Common myeloid progenitor, CD34-positive (primary cell): ENCODE results near the gene ANO4.
"Not testable (repeated sequence)": the region's sequence is repeated elsewhere in the genome, so short reads cannot be mapped to it uniquely, and the experiment has no call there.

Source experiments
- CTCF ChIA-PET: fragments of 350-600 bp; sonication (Branson Sonifier 250); formaldehyde crosslinking; loops from one replicate; lab custom pipeline; 2021; ENCODE audit warnings: antibody characterized with exemption; lab: Charles Lee
- POLR2A ChIA-PET: fragments of 350-600 bp; sonication (Branson Sonifier 250); formaldehyde crosslinking; loops from one replicate; lab custom pipeline; 2021; ENCODE audit warnings: antibody characterized with exemption; lab: Charles Lee
- DNase-seq, 3 donors: peaks; one replicate each; pipeline versions ENCODE4 v3.0.0 to v3.0.0-alpha.2; 2013
- H3K27ac ChIP-seq, 2 experiments: 1 replicate in 1 of 2; 2 replicates in 1 of 2; pipeline ENCODE4 v1.7.0; 2013; ENCODE audit warnings: inconsistent platforms in 2 of 2, low read length in 2 of 2, mild to moderate bottlenecking in 2 of 2, low read depth in 1 of 2, moderate library complexity in 1 of 2; ENCODE audit not compliant: severe bottlenecking in 2 of 2, insufficient read depth in 1 of 2, poor library complexity in 1 of 2
- H3K27me3 ChIP-seq, 5 experiments: replicated peaks in 2 of 5; 1 replicate in 3 of 5; 2 replicates in 2 of 5; pipeline versions ENCODE4 v1.6.1 to v1.7.0; 2013; ENCODE audit warnings: low read length in 4 of 5, mild to moderate bottlenecking in 2 of 5, moderate library complexity in 2 of 5, inconsistent platforms in 1 of 5; ENCODE audit not compliant: insufficient read depth in 5 of 5, control insufficient read depth in 4 of 5
- H3K36me3 ChIP-seq, 4 experiments: 1 replicate in 2 of 4; 2 replicates in 2 of 4; pipeline versions ENCODE4 v1.6.1 to v1.7.0; 2013; ENCODE audit warnings: low read length in 3 of 4, control low read depth in 1 of 4, mild to moderate bottlenecking in 1 of 4; ENCODE audit not compliant: control insufficient read depth in 4 of 4, insufficient read depth in 4 of 4
- H3K4me1 ChIP-seq, 4 experiments: 1 replicate in 3 of 4; 2 replicates in 1 of 4; pipeline versions ENCODE4 v1.6.1 to v1.7.1; 2013; ENCODE audit warnings: low read length in 3 of 4, mild to moderate bottlenecking in 3 of 4, control low read depth in 1 of 4, inconsistent platforms in 1 of 4, moderate library complexity in 1 of 4; ENCODE audit not compliant: control insufficient read depth in 4 of 4, insufficient read depth in 4 of 4; ENCODE audit errors: control extremely low read depth in 1 of 4
- H3K4me3 ChIP-seq, 7 experiments: 1 replicate in 4 of 7; 2 replicates in 3 of 7; pipeline versions ENCODE4 v1.5.1 to v1.7.0; 2013; ENCODE audit warnings: mild to moderate bottlenecking in 7 of 7, low read length in 6 of 7, moderate library complexity in 6 of 7, inconsistent platforms in 2 of 7, low read depth in 2 of 7, control low read depth in 1 of 7; ENCODE audit not compliant: insufficient read depth in 4 of 7, control insufficient read depth in 1 of 7; ENCODE audit errors: extremely low read depth in 1 of 7
- H3K9me3 ChIP-seq, 5 experiments: 1 replicate in 4 of 5; 2 replicates in 1 of 5; pipeline versions ENCODE4 v1.6.1 to v1.7.1; 2013; ENCODE audit warnings: low read length in 4 of 5, mild to moderate bottlenecking in 2 of 5, inconsistent platforms in 1 of 5, low read depth in 1 of 5, moderate library complexity in 1 of 5; ENCODE audit not compliant: control insufficient read depth in 4 of 5, insufficient read depth in 2 of 5; ENCODE audit errors: control extremely low read depth in 1 of 5
- WGBS: methylation state at CpG from one replicate; pipeline ENCODE4 v1.1.5; 2013; ENCODE audit not compliant: insufficient coverage; 5-methylcytosine and 5-hydroxymethylcytosine counted together

Gene ANO4

GRCh38 chr12:101053203-101053602, 258.6 kb downstream of the ANO4 start:
- CTCF ChIA-PET: no interaction called here
- H3K27ac ChIP-seq: no peak overlapping the region
- POLR2A ChIA-PET: no interaction called here

GRCh38 chr12:101055940-101056339, 261.4 kb downstream of the ANO4 start:
- CTCF ChIA-PET: no interaction called here
- Histone ChIP-seq H3K27ac (no peak overlapping the region), H3K4me1 (no peaks in the 10 kb centered on the region), H3K36me3 (no peaks in the 10 kb centered on the region), H3K4me3 (no peak overlapping the region), H3K27me3 (peaks cover 0 to 3% (median 0%) of the 10 kb centered on the region in 5 experiments), H3K9me3 (no peaks in the 10 kb centered on the region)
- DNase-seq: no peak
- POLR2A ChIA-PET: no interaction called here

More at GRCh38 chr12:101053203-101053602, 258.6 kb downstream of the ANO4 start:
- H3K4me1 ChIP-seq: no peaks in the 10 kb centered on the region
- peaks cover 0 to 3% (median 0%) of the 10 kb centered on the region in 5 experiments for H3K27me3 ChIP-seq
- DNase-seq: no peak
- H3K36me3 ChIP-seq: no peaks in the 10 kb centered on the region
- no peak overlapping the region for H3K4me3 ChIP-seq
- no peaks in the 10 kb centered on the region for H3K9me3 ChIP-seq

- H3K36me3 ChIP-seq, H3K27me3 ChIP-seq, CTCF ChIA-PET, H3K4me1 ChIP-seq, H3K27ac ChIP-seq, DNase-seq, POLR2A ChIA-PET, H3K9me3 ChIP-seq, H3K4me3 ChIP-seq: not testable (repeated sequence)
- 98% methylated on average over 3 of the region's 4 CpGs for WGBS
Measured at GRCh38 chr12:101062508-101062907, 267.9 kb downstream of the ANO4 start.

GRCh38 chr12:101064721-101065120, 270.1 kb downstream of the ANO4 start:
- no peaks in the 10 kb centered on the region for H3K36me3 ChIP-seq
- H3K27ac ChIP-seq: no peak overlapping the region
- no peaks in the 10 kb centered on the region for H3K27me3 ChIP-seq
- ChIA-PET CTCF (no interaction called here), POLR2A (no interaction called here)
- WGBS: 94% methylated on average over 3 of the region's 5 CpGs
- no peak for DNase-seq
- H3K4me3 ChIP-seq: no peak overlapping the region
- peaks cover 0 to 3% (median 0%) of the 10 kb centered on the region in 5 experiments for H3K9me3 ChIP-seq
- H3K4me1 ChIP-seq: no peaks in the 10 kb centered on the region

- ChIA-PET POLR2A (no interaction called here), CTCF (no interaction called here)
- Histone ChIP-seq H3K27me3 (no peaks in the 10 kb centered on the region), H3K27ac (no peak overlapping the region), H3K36me3 (no peaks in the 10 kb centered on the region), H3K4me1 (no peaks in the 10 kb centered on the region), H3K4me3 (no peak overlapping the region), H3K9me3 (peaks cover 0 to 3% (median 0%) of the 10 kb centered on the region in 5 experiments)
- no peak for DNase-seq
- WGBS: 93% methylated on average over 6 of the region's 7 CpGs
Measured at GRCh38 chr12:101066489-101066888, 271.9 kb downstream of the ANO4 start.

- Histone ChIP-seq H3K4me1 (no peaks in the 10 kb centered on the region), H3K27me3 (no peaks in the 10 kb centered on the region), H3K36me3 (no peaks in the 10 kb centered on the region), H3K4me3 (no peak overlapping the region), H3K27ac (no peak overlapping the region), H3K9me3 (no peaks in the 10 kb centered on the region)
- POLR2A ChIA-PET: no interaction called here
- 100% methylated on average over 2 of the region's 3 CpGs for WGBS
- CTCF ChIA-PET: no interaction called here
- no peak for DNase-seq
Measured at GRCh38 chr12:101068402-101068801, 273.8 kb downstream of the ANO4 start.

GRCh38 chr12:101068836-101069235, 274.3 kb downstream of the ANO4 start:
- Histone ChIP-seq H3K4me1 (no peaks in the 10 kb centered on the region), H3K9me3 (no peaks in the 10 kb centered on the region), H3K36me3 (no peaks in the 10 kb centered on the region), H3K4me3 (no peak overlapping the region), H3K27me3 (no peaks in the 10 kb centered on the region), H3K27ac (no peak overlapping the region)
- WGBS: 92% methylated on average over 3 of the region's 4 CpGs
- CTCF ChIA-PET: no interaction called here
- DNase-seq: no peak
- POLR2A ChIA-PET: no interaction called here
